Measurements from ENCODE around the gene TBC1D9.

GRCh38 chr4:140688711-140689598 lies 67.2 kb downstream of the TBC1D9 start:
- TF ChIP-seq CTCF (IDR thresholded peaks at IDR 0.05; ENCODE audit: low read depth, low read length) (no peak), EZH2phosphoT487 (IDR thresholded peaks at IDR 0.05; ENCODE audit: low read depth) (no peak)

Data from OCI-LY3 (cell line).